HG03060 (cell line): ENCODE measurements around the gene LSM3.

Experiments used
- ATAC-seq: cut with Tn5 transposase; IDR thresholded peaks from one replicate; pipeline ENCODE4 v1.9.1; 2021; ENCODE audit warnings: low read depth, moderate number of reproducible peaks; ENCODE audit not compliant: unreplicated experiment

The LSM3 gene

GRCh38 chr3:14156201-14156600, 22.4 kb upstream of the LSM3 start:
- no peak for ATAC-seq

DNA sequence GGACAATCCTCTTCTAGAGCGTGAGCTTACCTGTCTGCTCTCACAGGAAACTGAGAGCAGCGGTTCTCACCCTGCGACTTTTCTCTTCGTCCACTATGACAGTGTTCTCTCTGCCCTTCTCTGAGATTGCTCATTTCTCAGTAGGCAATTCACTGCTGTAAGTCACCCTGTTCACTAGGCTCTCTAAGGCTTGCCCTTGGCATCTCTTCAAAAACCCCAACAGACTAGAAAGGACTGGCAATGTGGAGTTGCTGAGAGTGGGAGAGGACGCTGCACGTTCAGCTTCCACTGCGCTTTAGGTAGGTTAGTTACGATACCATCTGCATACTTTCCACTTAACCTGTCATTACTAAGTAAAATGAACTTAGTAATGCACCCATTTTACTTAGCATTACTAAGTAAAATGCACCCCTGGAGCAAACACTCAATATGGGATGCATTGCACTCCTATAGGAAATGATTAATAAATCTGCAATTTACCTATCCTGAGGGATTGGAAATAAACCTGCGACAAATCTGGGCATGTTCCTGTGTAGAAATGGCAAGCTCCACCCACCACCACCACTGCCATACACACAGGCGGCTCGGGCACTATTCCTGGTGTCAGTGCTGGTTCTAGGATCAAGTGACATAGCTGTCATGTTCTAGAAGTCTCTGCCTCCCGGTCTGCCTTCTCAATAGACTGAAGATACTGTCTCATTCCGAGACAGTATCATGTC, 21.6 kb upstream of the LSM3 start:
- ATAC-seq, result no peak

DNA sequence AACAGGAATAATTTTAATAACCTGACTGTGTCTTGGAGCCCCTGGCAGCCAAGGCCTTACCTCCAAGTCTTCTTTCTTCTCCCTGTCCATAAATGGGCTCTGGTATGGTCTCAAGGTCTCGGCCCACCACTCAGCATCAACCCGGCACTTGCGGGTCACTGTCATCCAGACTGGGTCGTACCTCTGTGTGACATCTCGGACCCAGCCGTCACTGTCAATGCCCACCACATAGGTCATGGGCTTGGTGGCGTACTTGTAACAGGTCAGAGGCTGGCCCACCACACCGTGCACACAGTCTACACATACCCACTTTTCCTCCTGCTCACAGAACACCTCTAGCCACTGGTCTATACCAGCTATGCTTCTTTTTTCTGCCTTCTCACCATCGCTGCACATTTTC, 20.7 kb upstream of the LSM3 start:
- no peak for ATAC-seq

DNA sequence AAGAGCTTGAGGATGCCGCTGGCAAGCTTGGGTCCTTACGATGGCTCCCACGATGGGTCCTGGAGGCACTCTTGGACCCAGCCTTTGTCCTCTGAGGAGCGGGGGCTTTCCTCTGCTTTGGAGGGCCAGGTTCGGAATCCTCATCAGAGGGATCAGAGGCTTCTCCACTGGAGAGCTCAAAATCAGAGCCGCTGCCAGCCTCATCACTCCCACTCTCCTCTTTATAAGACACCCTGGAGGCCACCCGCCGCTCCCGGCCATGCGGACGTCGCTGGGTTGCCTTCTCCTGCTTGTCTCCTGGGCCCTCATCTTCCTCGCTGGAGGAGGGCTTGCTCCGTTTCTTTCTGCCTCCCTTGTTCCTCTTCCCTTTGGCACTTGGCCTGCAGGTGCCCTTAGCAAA, 20.2 kb upstream of the LSM3 start:
- ATAC-seq, result no peak

DNA sequence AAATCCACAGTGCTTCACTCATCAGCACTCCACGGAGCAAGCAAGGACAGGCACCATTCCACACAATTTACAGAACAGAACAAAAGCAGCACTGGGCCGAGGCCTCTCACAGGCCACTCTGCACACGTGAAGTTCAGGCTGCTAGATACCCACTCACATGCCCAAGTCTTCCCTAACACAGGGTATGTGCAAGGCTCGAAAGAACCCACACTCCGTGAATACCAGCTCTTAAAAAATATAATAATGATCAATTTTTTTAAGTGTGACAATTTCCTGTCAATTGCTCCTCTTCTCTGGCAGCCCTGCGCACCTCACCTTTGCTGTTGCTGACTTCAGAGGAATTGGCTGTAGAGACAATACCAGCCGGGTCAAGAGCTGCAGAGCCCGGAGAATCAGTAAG, 19.2 kb upstream of the LSM3 start:
- ATAC-seq, result no peak

DNA sequence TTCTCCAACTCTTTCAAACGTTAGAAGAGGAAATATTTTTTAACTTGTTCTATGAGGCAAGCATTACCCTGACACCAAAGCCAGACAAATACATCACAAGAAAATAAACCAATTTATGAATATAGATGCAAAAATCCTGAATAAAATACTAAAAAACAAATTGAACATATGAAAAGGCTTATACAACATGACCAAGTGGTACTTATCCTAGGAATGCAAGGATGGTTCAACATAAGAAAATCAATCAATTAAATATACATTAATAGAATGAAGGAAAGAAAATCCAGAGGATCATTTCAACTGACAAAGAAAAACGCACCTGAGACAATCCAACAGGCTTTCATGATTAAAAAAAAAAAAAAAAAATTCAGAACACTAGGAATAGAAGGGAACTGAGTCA, 17.3 kb upstream of the LSM3 start:
- no peak for ATAC-seq

GRCh38 chr3:14162178-14162577, 16.4 kb upstream of the LSM3 start:
- no peak for ATAC-seq

- ATAC-seq, result no peak
These were observed 11.6 kb upstream of the LSM3 start for GRCh38 chr3:14166877-14167603.

GRCh38 chr3:14169435-14169834, 9.2 kb upstream of the LSM3 start:
- no peak for ATAC-seq

GRCh38 chr3:14169871-14170270, 8.7 kb upstream of the LSM3 start:
- no peak for ATAC-seq

GRCh38 chr3:14170531-14171159, 8.0 kb upstream of the LSM3 start:
- no peak for ATAC-seq

GRCh38 chr3:14172496-14172895, 6.1 kb upstream of the LSM3 start:
- no peak for ATAC-seq

DNA sequence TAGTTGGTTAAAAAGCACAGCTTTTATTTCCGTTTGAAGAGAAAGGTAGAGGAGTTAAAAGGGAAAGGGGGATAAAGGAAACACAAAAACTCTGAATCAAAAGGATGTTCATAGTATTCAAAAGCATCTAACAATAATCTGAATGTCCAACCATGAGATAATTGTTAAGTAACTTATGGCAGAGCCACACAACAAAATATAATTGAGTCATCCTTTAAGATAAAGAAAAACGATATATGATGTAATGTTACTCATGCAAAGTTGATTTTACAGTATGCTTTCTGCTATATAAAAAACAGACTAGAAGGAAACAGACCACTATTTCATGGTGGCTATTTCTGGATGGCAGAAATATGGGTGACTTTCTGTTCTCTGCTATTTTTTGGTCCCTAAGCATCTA, 4.1 kb upstream of the LSM3 start:
- ATAC-seq, result no peak

DNA sequence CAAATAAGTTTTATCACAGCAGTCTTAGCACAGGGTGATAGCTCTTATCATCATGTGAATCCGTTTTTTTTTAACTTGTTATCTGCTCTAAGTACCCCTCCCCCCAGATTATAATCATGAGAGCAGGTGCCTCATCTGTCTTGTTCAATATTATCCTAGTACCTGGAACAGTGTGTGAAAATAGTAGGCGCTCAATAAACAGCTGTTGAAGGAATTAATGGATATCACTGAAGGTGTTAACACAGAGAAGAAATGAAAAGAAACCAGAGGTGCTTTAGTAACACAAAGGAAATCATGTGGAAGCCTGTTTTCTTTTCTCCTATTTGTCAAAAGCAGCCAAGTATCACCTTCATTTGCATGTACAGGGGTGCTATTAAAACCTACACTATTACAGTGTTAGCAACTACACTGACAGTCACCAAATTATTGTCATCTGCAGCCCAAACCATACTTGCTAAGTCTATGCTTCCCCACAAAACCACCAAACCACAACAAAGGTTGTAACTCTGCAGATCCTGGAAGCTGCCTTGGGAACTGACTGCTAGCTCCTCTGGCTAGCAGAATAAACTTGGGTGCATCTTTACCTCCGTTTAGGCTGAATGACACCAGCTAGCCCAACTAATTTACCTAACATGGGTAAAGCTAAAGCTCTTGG, 3.1 kb upstream of the LSM3 start:
- no peak for ATAC-seq

DNA sequence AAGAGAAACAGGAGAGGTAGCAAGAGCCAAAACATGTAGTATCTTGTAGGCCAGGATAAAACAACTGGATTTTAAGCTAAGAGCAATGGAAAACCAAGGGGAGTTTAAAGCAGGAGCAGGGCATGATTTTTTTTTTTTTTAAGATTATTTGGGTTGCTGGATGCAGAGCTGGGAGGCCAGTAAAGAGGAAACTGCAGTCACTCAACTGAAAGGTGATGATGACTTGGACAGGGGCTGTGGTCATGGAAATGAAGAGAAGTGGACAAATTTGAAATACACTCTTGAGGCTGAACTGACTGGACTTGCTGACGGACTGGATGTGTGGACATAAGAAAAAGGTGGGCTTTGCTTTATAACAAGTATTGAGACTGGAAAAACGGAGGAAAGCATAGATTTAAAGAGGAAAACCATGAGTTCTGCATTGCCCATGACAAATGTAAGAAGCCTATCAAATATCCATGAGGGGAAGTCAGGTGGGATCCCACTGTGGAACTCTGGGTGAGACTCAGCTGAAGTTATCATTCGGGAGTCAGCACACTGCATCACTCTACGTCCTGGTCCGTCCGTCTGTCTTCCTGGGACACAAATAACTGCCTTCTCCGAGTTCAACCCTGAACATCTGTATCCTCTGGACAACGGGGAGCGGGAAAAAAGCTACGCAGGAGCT, 904 bp upstream of the LSM3 start:
- no peak for ATAC-seq

- no peak for ATAC-seq
These were observed 473 bp downstream of the LSM3 start for GRCh38 chr3:14179114-14179465.

GRCh38 chr3:14179795-14180194, 1.2 kb downstream of the LSM3 start:
- no peak for ATAC-seq

DNA sequence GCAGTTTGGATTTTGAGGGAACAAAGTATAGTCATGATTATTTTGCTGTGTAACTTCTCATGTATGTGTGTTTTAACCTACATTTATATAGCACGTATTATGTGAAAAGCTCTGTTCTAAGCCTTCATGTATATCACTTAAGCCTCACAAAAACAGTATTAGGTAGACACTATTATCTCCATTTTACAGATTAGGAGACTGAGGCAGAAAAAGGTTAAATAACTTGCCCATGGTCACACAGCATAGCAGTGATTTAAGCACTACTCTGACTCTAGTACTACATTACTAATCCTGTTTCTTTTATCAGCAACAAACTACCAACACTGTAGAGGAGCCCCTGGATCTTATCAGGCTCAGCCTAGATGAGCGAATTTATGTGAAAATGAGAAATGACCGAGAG, 2.6 kb downstream of the LSM3 start:
- ATAC-seq, result no peak

GRCh38 chr3:14183015-14183577, 4.5 kb downstream of the LSM3 start:
- no peak for ATAC-seq

DNA sequence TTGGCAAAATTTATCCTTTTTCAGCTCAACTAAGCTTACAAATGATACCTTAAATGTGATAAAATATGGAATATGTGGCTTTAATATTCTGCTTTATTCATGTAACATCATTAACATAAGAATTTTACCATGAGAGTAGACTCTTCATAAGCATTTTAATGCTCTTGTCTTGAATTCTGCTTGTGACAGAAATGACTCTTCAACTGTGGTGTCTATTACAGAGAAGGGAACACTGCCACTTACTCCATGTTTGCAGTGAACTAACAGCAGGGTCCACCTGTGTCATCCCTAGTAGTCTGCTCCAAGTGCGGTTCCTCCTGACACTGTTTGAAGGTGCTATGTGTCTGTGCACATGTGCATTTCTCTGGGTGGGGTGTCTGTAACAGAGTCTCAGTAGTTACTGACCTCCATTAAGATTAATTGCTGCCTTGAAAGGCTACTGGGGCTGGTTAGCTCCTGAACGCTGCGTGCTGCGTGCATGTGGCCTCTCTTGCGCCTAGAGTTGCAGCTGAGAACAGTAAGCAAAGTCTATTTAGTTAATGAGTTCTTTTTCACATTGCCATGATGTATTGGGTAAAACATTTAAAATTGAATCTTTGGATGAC, 8.3 kb downstream of the LSM3 start:
- ATAC-seq, result no peak
